Ishikawa (cell line): ENCODE data around the gene RIMS4.

Experiments
- CEBPB ChIP-seq: IDR thresholded peaks from 2 replicates; pipeline ENCODE4 v1.6.1; 2012
- CREB1 ChIP-seq: IDR thresholded peaks from 2 replicates; pipeline ENCODE4 v1.6.1; 2012; ENCODE audit warnings: low read depth
- EGR1 ChIP-seq: IDR thresholded peaks from 2 replicates; pipeline ENCODE4 v1.6.1; 2012
- EP300 ChIP-seq: IDR thresholded peaks from 2 replicates; pipeline ENCODE4 v1.6.1; 2012; ENCODE audit warnings: borderline replicate concordance
- FOXM1 ChIP-seq: IDR thresholded peaks from 2 replicates; pipeline ENCODE4 v1.6.1; 2012; ENCODE audit warnings: low read depth, borderline replicate concordance
- NFIC ChIP-seq: IDR thresholded peaks from 2 replicates; pipeline ENCODE4 v1.6.1; 2012
- RAD21 ChIP-seq: IDR thresholded peaks from 2 replicates; pipeline ENCODE4 v1.6.1; 2012; ENCODE audit warnings: low read depth
- TAF1 ChIP-seq: IDR thresholded peaks from 2 replicates; pipeline ENCODE4 v1.6.1; 2012; ENCODE audit warnings: low read depth, mild to moderate bottlenecking
- TCF12 ChIP-seq: IDR thresholded peaks from 2 replicates; pipeline ENCODE4 v1.6.1; 2012; ENCODE audit warnings: low read depth
- TEAD4 ChIP-seq: IDR thresholded peaks from 2 replicates; pipeline ENCODE4 v1.6.1; 2012
- YY1 ChIP-seq: IDR thresholded peaks from 2 replicates; pipeline ENCODE4 v1.6.1; 2012; ENCODE audit warnings: low read depth
- ZBTB7A ChIP-seq: IDR thresholded peaks from 2 replicates; pipeline ENCODE4 v1.6.1; 2012; ENCODE audit warnings: low read depth
- TF ChIP-seq, protein P1 (sequence below): IDR thresholded peaks from 2 replicates; pipeline ENCODE4 v1.6.1; 2012
- TF ChIP-seq, protein P2 (sequence below): IDR thresholded peaks from 2 replicates; pipeline ENCODE4 v1.6.1; 2012
- TF ChIP-seq, protein P3 (sequence below): IDR thresholded peaks from 2 replicates; pipeline ENCODE4 v1.6.1; 2012; ENCODE audit warnings: low read depth, mild to moderate bottlenecking

Gene RIMS4

DNA sequence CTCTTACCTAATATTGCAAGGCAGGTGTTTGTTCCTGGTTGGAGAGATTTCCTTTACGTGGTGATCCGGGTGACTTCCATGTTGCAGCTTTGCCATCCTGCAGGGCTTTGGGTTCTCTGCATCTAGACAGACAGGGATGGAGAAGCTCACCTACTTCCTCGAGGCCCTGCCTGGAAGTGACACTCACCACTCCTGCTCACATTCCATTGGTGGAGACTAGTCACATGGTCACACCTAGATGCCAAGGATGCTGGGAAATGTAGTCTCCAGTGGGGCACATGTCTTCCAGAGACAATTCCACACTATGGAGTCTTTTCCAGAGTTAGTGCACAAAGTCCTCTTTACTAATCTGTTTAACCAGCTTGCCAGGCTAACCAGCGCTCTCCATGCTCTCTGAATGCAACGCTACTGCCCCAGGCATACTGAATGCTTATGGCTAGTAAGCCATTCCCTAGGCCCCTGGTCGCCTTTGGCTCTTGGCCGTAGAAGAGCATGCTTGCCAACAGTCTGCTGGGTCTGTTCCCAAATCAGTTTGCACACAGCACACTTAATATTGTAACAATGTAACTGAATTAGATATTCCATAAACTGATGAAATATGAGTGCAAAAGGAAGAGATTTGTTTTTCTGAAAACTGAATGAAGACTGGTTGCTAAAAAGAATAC, 71.4 kb downstream of the RIMS4 start:
- TF ChIP-seq CREB1: no peak
- TF ChIP-seq, protein P1, sequence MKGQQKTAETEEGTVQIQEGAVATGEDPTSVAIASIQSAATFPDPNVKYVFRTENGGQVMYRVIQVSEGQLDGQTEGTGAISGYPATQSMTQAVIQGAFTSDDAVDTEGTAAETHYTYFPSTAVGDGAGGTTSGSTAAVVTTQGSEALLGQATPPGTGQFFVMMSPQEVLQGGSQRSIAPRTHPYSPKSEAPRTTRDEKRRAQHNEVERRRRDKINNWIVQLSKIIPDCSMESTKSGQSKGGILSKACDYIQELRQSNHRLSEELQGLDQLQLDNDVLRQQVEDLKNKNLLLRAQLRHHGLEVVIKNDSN: peak; percentile 97
- no peak for TF ChIP-seq CEBPB
- no peak for TF ChIP-seq ZBTB7A
- TF ChIP-seq NFIC: no peak

DNA sequence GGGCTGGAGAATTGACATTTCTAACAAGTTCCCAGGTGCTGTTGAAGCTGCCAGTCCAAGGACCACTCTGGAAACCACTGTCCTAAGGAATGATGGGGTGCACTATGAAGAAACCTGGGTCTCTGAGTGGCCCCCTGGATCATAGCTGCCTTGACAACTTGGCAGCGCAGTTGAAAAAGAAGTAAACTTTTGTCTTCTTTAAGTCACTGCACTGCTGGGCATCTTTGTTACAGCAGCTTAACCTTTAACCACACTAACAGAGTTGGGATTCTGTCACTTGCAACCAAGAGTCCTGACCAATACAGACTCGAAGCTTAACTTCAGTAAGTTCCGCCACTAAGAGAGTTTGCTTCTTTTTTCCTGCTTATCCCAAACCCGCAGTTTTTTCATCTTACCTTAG, 73.2 kb downstream of the RIMS4 start:
- TF ChIP-seq CEBPB (no peak), TEAD4 (no peak), YY1 (no peak), TCF12 (no peak), EP300 (no peak), NFIC (no peak), EGR1 (no peak), CREB1 (no peak), ZBTB7A (no peak), TAF1 (no peak), FOXM1 (no peak), RAD21 (no peak)
- TF ChIP-seq, protein P2, sequence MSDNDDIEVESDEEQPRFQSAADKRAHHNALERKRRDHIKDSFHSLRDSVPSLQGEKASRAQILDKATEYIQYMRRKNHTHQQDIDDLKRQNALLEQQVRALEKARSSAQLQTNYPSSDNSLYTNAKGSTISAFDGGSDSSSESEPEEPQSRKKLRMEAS: no peak
- TF ChIP-seq, protein P1: no peak
- TF ChIP-seq, protein P3, sequence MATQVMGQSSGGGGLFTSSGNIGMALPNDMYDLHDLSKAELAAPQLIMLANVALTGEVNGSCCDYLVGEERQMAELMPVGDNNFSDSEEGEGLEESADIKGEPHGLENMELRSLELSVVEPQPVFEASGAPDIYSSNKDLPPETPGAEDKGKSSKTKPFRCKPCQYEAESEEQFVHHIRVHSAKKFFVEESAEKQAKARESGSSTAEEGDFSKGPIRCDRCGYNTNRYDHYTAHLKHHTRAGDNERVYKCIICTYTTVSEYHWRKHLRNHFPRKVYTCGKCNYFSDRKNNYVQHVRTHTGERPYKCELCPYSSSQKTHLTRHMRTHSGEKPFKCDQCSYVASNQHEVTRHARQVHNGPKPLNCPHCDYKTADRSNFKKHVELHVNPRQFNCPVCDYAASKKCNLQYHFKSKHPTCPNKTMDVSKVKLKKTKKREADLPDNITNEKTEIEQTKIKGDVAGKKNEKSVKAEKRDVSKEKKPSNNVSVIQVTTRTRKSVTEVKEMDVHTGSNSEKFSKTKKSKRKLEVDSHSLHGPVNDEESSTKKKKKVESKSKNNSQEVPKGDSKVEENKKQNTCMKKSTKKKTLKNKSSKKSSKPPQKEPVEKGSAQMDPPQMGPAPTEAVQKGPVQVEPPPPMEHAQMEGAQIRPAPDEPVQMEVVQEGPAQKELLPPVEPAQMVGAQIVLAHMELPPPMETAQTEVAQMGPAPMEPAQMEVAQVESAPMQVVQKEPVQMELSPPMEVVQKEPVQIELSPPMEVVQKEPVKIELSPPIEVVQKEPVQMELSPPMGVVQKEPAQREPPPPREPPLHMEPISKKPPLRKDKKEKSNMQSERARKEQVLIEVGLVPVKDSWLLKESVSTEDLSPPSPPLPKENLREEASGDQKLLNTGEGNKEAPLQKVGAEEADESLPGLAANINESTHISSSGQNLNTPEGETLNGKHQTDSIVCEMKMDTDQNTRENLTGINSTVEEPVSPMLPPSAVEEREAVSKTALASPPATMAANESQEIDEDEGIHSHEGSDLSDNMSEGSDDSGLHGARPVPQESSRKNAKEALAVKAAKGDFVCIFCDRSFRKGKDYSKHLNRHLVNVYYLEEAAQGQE: no peak

DNA sequence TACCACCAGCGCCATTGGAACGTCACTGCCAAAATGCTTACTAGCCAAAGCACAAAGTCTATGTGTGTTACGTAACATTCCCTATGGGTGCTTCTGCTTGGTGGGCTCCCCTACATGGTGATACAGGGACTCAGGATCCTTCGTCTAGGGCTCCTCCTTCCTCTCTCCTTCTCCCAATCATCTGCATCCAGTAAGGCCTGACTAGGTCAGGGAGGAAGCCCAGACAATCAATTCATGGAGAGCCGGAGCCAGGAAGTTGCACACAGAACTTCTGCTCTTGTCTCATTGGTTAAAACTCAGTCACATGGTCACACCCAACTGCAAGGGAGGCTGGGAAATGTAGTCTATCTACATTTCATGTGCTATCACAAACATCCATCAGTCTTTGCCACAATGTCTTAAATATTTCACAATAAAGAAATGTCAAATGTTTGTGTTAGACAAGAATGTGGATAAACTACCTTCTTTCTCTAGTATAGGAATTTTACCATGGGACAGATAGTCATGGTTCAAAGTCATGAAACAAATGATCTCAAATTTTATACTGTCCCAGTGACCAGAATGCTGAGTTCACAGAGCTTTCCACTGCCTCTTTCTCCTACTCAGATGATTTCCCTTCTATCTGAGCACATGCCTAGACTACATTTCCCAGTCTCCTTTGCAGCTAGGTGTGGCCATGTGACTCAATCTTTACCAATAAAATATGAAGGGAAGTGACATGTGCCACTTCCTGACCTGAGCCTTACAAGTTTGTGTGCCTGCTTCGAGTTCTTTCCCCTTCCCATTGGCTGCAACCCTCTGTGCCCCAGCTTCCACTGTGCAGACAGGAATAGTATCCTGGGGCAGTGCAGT, 74.0 kb downstream of the RIMS4 start:
- TF ChIP-seq CEBPB (peak; percentile 67), FOXM1 (no peak), CREB1 (peak; percentile 42; the same call in 1 of the 2 replicates)
- TF ChIP-seq, protein P1: peak; percentile 96

DNA sequence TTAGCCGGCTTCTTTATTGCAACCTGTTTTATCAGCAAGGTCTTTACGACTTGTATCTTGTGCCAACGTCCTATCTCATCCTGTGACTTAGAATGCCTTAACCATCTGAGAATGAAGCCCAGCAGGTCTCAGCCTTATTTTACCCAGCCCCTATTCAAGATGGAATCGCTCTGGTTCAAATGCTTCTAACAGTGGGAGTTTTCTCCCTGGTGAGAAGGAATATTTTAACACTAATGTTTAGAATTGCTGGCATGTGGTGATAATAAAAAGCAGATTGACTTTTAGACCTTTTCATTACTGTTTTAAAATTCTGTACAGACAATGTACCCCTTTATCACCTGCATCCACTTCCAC, 74.6 kb downstream of the RIMS4 start:
- TF ChIP-seq EGR1: no peak
- TF ChIP-seq CEBPB: no peak
- TF ChIP-seq, protein P3: no peak
- TF ChIP-seq CREB1: no peak
- no peak for TF ChIP-seq EP300
- TF ChIP-seq, protein P1: no peak
- TF ChIP-seq YY1: no peak
- TF ChIP-seq ZBTB7A: no peak
- no peak for TF ChIP-seq RAD21
- TF ChIP-seq FOXM1: no peak
- no peak for TF ChIP-seq TEAD4
- TF ChIP-seq NFIC: no peak
- no peak for TF ChIP-seq TCF12
- TF ChIP-seq TAF1: no peak
- TF ChIP-seq, protein P2: no peak

DNA sequence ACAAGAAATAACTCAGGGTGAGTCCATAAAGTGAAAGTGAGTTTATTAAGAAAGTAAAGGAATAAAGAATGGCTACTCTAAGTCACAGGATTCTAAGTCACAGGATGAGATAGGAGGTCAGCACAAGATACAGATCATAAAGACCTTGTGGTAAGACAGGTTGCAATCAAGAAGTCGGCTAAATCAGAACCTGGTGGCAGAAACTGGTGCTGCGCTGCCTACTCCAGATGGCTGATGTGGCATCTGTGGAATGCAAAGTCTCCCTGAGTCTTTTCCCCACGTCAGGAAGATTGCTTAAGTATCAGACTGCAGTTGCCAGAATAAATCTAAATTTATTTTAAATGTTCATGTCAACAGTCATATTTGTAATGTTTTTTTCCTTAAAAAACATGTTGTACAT, 75.4 kb downstream of the RIMS4 start:
- peak; percentile 28; the same call in 1 of the 2 replicates for TF ChIP-seq TEAD4
- no peak for TF ChIP-seq ZBTB7A
- TF ChIP-seq CEBPB: no peak
- TF ChIP-seq, protein P2: no peak
- no peak for TF ChIP-seq TCF12
- TF ChIP-seq CREB1: no peak
- TF ChIP-seq FOXM1: no peak
